Hematopoietic multipotent progenitor cell treated with erythropoietin and hydrocortisone succinate and interleukin-3 and kit ligand, for 6 days (in vitro differentiated cells): ENCODE data around the gene DYRK1B.
"Not testable (repeated sequence)": the region's sequence is repeated elsewhere in the genome, so short reads cannot be mapped to it uniquely, and the experiment has no call there.

Experiments used
- DNase-seq: peaks from one replicate; pipeline ENCODE4 v3.0.0-alpha.2; 2015

DYRK1B gene

DNA sequence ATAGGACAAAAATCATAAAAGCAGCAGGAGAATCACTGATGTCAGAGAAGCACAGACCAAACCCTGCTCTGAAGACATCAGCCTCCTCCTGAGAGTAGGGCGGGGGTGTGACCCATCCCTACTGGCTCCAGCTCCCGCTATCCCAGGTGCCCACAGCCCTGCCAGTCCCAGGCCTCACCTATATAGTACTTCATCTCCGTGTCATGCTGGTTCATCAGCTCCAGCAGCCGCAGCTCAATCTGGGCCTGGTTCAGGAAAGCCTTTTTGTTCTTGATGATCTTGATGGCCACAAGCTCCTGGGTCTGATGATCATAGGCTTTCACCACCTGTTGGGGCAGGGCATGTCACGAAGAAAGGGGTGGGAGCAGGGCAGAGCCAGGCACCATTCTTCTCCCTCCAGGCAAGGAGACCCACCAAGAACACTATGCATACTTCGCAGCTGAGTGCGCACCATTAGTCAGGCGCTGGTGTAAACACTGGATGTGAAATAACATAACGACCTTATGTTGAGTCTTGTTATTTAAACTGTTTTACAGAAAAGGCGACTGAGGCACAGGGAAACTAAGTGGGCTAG is 4.2 kb downstream of the DYRK1B start:
- no peak for DNase-seq

DNA sequence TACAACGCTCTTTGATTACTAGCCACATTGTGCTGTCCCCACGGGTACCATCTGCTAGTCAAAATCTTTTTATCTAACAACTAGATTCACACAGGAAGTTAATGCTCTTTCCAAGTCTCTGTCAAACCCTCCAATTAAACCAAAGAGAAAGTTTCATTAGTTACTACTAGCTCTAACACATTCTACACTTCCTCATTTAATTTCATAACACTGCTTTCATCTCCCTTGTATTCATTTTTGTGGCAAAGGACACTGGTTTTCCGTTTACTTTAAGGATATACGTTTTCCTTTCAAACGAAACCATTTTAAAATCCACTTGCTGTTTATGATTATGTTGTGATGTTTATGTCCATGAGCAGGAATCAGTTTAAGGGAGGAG is 5.3 kb downstream of the DYRK1B start:
- DNase-seq, result no peak

DNA sequence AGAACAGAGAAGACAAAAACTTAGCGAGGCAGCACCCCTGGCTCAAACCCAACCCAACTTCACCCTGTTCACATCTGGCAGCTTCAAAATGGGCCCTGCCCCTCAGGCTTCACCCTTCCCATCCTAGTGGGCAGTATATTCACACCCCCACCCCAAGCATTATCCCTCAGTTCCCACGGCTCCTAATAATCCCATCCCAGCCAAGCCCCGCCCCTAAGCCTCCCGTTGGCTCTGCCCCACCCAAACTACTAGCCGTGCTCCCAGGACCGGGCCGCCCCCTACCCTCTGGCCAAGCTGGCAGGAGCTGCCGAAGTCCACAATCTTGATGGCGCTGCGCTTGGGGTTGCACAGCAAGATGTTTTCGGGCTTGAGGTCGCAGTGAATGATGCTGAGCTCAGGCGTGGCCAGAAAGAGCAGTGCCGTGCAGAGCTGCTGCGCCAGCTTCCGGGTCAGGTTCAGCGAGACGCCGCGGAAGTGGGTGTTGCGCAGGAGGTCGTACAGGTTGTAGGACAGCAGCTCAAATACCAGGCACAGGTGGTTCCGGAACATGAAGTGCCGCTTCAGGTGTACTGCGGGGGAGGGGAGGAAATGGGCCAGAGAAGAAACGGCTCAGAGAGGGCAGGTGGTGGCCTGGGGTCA is 5.8 kb downstream of the DYRK1B start:
- DNase-seq, result no peak

DNA sequence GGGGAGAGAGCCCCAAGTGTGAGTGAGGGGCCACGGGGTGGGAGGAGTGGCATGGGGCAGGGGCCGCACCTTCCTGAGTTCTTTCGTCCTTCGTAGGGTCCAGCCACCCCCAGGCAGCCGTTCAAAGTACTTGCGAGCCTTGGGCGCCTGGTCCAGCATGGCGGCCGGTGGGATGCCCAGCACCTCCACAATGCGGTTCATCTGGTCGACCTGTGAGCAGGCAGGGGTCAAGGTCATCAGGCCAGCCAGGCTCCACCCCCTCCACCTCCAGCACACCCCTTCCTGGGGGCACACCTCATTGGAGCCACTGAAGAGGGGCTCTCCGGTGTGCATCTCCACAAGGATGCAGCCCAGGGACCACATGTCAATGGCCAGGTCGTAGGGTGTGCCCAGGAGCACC is 6.7 kb downstream of the DYRK1B start:
- no peak for DNase-seq

DNA sequence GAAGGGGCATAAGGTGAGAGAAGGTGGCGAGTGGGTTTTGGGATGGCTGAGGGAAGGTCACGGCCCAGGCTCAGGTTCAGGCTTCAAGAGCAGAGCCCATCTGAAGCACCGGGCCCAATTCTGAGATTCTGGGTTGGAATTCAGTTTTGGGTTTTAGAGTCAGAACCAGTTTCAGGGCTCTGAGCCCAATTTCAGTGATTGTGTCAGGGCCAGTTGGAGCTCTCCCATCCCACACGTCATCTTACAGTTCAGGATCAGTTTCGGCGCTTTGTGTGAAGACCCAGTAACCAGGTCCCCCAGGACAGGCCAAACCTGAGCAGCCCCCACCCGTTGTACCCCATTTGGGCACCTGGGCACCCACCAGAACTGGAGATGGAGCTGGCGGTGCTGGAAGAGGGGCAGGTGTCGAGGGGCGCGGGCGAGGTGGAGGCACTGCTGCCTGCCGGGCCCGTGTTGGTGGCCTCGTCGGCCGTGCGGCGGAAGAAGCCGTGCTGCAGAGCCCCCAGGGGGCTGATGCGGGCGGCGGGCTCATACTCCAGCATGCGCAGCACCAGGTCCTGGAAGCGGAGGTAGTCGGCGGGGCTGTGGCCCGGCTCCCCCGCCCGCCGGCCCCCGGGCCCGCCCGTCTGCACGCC is 7.5 kb downstream of the DYRK1B start:
- no peak for DNase-seq

DNA sequence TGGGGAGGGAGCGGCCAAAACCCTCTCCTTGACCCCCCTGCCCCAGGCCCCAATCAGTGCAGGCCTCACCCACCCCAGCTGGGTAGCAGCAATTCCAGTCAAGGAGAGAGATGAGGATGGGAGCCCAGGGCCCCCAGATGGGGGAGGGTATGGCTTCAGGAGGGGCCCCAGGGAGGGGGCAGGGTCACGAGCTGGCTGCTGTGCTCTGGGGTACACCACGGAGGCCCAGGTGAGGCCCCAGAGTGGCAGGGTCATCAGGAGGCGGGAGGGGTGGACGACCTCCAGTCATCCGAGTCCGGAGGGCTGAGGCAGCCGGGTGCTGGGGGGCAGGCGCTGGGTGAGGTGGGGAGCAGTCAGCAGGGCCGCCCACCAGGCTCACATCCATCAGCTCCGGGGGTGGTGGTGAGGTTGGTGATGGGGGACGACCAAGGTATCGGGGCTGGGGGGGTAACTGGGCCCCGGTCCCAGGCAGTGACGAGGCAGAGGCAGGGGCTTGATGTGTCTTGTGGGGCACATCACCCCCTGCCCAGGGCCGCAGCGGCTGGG is 8.4 kb downstream of the DYRK1B start:
- no peak for DNase-seq

DNA sequence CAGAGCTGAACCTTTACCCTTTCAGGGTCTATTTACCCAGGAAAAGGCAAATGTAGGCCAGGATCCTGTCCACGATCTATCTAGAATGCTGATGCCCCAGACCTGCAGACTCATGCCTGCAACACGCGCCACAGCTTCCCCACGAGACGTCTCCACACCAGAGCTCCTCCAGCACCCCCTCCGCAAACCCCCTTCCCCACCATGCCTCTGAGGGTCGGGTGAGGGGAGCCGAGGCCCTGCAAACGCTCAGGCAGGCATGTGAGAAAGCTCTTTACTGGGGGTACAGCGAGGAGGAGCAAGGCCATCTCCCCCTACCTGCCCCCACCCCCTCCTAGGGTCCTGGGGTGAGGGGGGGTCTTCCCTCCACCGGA is 8.9 kb downstream of the DYRK1B start:
- DNase-seq, result no peak

DNA sequence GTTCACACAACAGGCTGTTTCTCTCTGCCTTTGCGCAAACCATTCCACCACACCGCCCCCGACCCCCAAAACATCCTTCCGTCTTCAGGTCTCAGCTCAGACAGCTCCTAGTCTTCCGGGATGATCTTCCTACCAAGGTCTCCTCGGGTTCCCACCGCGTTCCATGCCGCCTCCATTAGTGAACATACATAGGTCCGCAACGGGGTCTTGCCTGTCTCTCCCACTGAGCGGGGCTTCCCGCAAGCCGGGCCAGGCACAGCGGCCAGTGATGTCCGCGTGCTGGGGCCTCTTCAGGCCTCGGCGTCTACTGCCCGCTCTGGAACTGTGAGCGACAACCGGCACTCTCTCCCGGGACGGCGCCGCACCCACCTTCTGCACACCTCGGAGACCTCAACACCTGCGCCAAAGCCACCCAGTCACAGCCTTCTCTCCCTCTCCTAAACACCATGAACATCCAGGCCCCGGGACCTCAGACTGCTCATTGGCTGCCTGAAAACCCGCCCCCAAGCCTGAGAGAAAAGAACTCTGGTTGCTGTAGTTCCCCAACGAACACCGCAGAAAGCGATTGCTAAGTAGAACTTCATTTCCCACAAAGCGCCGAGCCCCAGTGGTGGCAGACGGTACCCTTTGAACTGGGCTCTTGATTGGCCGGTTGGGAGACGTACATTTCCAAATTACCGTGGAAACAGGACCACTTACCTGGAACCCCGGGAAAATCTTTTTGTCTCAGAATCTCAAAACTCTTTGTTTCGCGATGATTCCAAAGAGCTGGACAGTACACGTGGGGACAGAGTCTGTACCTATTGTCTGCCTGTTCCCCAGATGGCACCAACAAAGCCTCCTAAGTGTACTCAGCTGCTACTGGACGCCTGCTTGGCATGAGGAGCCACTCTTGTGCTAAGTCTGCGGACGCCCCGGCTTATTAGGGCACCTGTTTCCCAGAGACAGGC is 9.5 kb downstream of the DYRK1B start:
- peak; percentile 98 for DNase-seq

DNA sequence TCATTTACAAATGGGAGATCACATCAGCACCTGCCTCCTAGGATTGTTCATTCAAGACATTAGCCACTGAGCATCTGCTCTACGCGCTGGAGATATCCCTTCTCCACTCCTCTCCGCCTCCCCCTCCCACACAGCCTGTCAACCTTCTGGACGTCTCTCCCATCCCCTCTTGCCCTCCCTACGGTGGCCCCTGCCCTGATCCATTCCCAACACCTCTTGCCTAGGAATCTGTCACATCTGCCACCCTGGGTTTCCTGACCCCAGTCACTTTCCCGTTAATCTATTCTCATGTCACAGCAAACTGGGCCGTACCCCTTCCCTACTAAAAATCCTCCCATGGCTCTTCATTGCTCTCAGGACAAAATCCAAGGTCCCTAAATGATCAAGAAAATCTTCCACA is 10.3 kb downstream of the DYRK1B start:
- no peak for DNase-seq

DNA sequence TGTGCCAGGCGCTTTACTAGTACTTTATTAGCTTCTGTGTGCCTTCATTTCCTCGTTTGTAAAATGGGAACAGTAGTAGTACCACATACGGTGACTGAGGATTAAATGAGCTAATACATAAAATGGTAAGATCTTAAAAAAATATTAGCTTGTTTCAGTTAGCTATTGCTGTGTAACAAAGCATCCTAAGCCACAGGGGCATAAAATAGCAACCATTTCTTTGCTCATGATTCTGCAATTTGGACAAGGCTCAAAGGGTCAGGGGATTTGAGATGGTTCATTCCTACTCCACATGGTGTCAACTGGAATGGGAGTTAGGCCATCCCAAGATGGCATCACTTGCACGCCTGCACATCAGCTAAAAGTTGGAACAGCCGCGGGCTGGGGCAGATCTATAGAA is 13.3 kb downstream of the DYRK1B start:
- no peak for DNase-seq

DNA sequence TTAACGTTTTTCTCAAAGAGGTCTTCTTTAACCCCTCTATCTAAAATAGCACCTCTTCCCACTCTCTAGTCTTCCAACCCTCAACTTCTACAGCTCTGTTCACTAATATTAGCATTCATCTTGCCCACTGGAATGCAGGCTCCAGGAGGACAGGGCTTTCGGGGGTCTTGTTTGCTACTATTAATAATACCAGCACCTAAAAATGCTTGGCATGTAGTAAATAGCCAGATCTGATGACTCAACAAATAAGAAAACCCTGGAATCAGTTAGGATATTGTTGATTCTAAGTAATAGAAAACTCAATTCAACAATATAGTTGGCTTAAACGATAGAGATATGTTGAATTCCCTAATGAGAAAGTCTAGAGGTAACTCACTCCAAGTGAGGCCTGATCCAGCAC is 14.2 kb downstream of the DYRK1B start:
- no peak for DNase-seq

DNA sequence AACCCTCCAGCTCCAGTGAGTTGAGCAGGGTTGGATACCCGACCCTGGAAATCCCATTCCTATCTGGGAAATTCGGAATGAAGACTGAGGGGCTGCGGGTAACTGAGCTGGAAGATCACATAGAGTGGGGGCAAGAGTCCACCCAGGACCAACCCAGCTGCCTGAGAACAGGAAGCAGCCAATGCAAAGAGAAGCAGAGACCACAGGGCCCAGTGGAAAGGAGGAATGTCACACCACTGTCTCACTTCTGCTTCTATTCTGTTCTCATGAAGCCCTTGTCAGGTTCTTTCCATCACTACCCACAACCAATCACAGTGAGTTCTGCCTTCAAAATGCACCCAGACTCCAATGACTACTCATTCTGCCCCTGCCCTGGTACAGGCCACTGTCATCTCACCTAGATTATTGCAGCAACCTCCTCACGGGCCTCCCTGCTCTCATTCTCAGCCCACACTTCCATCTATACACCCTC is 15.3 kb downstream of the DYRK1B start:
- no peak for DNase-seq

DNA sequence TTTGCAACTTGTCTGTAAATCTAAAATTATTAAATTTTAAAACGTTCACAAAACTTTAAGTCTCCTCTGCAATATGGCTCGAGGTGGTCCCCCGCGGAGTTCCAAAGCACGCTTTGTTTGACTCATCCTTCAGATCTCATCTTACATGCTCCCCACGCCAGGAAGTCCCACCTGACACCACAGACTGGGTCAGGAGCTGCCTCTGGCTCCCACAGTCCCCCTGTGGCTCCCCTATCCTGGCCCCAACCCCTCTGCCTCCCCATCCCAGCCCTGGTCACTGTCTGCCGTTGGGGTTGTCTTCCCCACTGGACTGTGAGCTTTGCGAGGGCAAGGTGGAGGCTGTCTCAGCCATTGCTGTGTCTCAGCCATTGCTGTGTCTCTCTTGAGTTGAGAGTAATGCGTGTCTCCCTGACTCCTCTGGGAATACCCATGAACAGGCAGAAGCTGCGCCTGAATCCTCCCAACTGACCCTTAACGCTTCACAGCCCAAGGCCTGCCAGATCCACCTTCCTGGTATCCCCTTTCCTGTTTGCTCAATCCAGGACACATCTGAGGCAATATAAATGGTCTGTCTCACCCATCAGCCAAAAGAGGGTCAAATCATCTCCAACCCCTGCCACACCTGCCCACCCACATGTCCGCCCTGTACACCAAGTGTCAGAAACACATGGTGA is 15.9 kb downstream of the DYRK1B start:
- DNase-seq, result no peak

DNA sequence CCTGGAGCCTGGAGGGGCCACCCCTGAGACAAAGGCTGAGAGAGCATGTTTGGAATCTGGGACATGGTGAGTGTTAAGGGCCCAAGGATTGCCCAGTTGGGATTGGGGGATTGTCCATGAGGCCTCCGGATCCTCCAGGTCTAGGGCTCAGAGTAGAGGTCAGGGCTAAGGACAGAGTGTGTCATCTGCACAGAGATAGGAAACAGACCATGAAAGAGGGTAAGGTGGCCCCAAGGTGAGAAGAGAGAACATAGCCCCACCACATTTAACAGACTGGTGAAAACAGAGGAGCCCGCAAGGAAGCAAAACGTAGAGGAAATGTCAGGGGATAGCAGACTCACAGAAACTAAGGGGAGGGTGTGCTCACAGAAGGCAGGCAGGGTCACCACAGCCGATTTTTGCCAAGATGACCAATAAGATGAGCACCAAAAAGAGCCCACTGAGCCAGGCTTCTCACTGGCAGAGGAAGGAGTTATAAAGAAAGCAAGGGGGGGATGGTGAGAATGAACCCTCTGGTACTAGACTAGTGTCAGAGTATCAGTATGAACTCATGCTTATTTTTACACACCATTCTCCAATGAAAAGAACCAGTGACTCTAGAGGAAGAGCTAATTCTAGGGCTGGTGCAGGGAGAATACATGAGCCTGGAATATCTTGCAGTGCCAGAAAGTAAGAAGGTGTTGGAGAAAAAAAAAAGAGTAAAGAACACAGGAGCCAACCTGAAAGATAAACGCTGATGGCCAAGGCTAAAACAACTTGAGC is 17.5 kb downstream of the DYRK1B start:
- DNase-seq, result no peak

DNA sequence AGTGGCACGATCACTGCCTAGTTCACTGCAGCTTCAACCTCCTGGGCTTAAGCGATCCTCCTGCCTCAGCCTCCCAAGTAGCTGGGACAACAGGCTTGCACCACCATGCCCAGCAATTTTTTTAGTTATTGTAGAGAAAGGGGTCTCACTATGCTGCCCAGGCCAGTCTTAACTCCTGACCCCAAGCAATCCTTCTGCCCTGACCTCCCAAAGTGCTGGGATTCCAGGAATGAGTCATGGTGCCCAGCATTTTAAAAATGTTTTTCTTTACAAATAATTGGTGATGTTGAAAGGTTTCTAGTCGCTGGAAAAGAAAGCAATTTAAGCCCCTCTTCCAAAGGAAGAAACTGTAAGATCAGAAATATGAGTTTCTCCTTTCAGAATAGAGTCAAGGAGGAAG is 19.4 kb downstream of the DYRK1B start:
- DNase-seq, result no peak

DNA sequence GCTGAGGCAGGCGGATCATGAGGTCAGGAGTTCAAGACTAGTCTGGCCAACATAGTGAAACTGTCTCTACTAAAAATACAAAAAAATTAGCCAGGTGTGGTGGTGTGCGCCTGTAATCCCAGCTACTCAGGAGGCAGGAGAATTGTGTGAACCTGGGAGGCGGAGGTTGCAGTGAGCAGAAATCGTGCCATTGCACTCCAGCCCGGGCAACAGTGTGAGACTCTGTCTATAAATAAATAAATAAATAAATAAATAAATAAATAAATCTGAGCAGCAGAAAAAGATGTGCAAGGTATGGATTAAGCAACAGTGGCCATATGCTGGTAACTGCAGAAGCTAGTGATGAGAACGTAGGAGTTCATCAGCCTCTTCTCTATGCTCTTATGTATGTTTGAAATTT is 19.9 kb downstream of the DYRK1B start:
- not testable (repeated sequence) for DNase-seq

DNA sequence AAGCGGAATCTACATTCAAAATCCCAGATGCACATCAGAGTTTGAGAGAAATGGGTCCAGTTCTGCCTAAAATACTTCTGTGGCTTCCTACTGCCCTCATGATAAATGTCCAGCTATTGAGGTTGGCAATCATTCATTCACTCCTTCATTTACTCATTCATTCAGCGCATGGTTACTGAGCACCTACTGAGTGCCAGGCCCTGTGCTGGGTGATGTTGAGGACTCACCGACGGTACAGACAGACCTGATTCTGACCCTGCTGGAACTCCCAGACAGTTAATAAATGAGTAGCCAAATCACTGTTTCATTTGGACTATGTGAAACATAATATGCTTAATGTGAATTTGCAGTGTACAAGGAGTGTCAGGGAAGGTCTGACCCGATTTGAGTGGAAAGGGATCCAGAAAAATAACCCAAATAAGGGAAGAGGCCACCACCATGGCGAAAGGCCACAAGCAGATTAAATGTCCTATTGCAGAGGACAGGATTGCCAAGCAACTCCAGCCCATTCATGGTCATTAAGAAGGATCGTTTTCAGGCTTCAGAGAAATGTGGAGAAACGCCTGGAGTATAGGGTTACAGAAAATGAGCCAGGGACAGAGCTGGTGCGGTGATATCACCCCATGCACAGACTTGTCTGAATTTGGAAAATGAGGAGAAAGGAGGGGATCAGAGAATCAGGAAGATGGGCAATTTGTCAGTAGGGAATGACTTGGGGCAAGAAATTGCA is 20.5 kb downstream of the DYRK1B start:
- no peak for DNase-seq

DNA sequence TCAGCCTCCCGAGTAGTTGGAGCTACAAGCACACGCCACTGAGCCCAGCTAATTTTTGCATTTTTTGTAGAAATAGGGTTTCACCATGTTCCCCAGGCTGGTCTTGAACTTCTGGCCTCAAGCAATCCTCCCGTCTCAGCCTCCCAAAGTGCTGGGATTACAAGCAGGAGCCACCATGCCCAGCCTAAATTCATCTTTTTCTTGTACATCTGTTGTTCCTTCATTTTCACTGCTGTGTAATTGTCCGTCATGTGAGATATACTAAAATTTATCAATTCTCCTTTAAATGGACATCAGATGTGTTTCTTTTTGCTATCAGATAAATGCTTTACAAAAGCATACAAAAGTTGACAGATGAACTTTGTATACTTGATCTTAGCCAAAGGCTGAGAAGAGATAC is 22.9 kb downstream of the DYRK1B start:
- DNase-seq, result no peak

DNA sequence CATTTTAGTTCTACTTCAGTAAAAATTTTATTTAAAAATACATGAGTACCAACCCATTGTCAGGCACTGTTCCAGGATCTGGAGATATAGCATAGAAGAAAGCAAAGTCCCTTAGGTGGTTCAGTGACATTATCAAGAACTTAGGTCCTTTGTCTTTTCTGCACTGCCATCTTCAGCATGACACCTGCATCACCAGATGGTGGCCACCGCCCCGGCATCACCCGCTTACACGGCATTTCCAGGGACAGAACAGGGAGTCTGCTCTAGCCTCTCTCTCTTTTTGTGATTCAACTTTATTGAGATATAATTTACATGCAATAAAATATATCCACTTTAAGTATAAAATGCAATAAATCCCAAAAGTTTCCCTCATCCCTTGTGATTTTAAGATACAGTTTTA is 23.5 kb downstream of the DYRK1B start:
- DNase-seq, result no peak

DNA sequence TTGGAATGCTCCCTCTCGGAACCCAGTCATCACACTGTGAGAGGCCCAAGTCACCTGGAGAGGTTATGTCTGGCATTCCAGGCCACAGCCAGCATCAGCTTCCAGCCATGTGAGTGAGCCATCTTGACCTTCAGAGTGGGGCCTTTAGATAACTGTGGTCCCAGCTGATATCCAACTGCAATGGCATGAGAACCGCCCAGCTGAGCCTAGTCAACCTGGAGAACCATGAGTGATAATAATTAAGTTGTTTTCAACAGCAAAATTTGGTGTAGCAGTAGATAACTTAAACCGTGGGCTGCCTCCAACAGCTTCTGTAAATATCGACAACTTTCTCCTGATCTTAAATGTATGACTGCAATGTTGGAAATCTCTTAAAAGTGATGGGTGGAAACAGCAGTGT is 24.6 kb downstream of the DYRK1B start:
- DNase-seq, result no peak

DNA sequence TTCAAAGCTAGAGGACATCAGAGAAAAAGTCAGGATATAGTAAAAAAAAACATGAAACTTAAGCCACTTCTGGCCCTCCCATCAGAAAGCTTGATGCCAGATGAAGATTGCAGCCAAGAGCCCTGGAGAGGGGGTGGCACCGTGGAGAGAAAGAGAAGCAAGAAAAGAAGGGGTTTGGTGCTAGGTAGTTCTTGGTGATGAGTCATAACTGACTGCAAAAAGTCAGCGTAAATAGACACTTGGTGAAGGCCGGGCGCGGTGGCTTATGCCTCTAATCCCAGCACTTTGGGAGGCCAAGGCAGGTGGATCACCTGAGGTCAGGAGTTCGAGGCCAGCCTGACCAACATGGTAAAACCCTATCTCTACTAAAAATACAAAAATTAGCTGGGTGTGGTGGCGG is 25.3 kb downstream of the DYRK1B start:
- DNase-seq, result not testable (repeated sequence)
